RKO (cell line): ENCODE measurements around the gene TPSG1.
"Not testable (repeated sequence)": the region's sequence is repeated elsewhere in the genome, so short reads cannot be mapped to it uniquely, and the experiment has no call there.

Source experiments
- DNase-seq: peaks from one replicate; pipeline ENCODE4 v3.0.0-alpha.2; 2016; ENCODE audit warnings: low spot score

The TPSG1 gene

GRCh38 chr16:1225051-1225451 is at the start of gene TPSG1:
TSS of gene TPSG1 (minus strand) at chr16:1225268. CDS start at chr16:1225252, 16 bp downstream.
- no peak for DNase-seq

GRCh38 chr16:1274767-1275166 is 49.7 kb upstream of the TPSG1 start:
- DNase-seq: no peak

- no peak for DNase-seq
Observed at GRCh38 chr16:1273816-1274215, 48.7 kb upstream of the TPSG1 start.

- no peak for DNase-seq
Observed at GRCh38 chr16:1272453-1273198, 47.6 kb upstream of the TPSG1 start.

GRCh38 chr16:1271724-1272413 is 46.8 kb upstream of the TPSG1 start:
- DNase-seq: not testable (repeated sequence)

- DNase-seq: no peak
Observed at GRCh38 chr16:1271380-1271723, 46.3 kb upstream of the TPSG1 start.

GRCh38 chr16:1269418-1269817 is 44.4 kb upstream of the TPSG1 start:
- not testable (repeated sequence) for DNase-seq

GRCh38 chr16:1265826-1266225 is 40.8 kb upstream of the TPSG1 start:
- no peak for DNase-seq

GRCh38 chr16:1265090-1265630 is 40.1 kb upstream of the TPSG1 start:
- DNase-seq: no peak

- DNase-seq: no peak
Observed at GRCh38 chr16:1264345-1265089, 39.4 kb upstream of the TPSG1 start.

- no peak for DNase-seq
Observed at GRCh38 chr16:1263591-1264344, 38.7 kb upstream of the TPSG1 start.

- DNase-seq: no peak
Observed at GRCh38 chr16:1262846-1263221, 37.8 kb upstream of the TPSG1 start.

GRCh38 chr16:1262210-1262845 is 37.3 kb upstream of the TPSG1 start:
- no peak for DNase-seq

GRCh38 chr16:1261131-1261892 is 36.2 kb upstream of the TPSG1 start:
- DNase-seq: no peak

GRCh38 chr16:1260101-1260680 is 35.1 kb upstream of the TPSG1 start:
- DNase-seq: no peak

- DNase-seq: no peak
Observed at GRCh38 chr16:1259760-1260068, 34.6 kb upstream of the TPSG1 start.

GRCh38 chr16:1258906-1259759 is 34.1 kb upstream of the TPSG1 start:
- DNase-seq: no peak

GRCh38 chr16:1258225-1258600 is 33.1 kb upstream of the TPSG1 start:
- no peak for DNase-seq

GRCh38 chr16:1257561-1258224 is 32.6 kb upstream of the TPSG1 start:
- DNase-seq: no peak
